ENCODE measurements around the gene KCNQ1.

Gene KCNQ1

GRCh38 chr11:2765491-2765890, 320.7 kb downstream of the KCNQ1 start:
- TF ChIP-seq PPARA (CRISPR knock-in tag; IDR thresholded peaks at IDR 0.05; ENCODE audit: borderline replicate concordance): no peak
- TF ChIP-seq ZC3H10 (CRISPR knock-in tag; IDR thresholded peaks at IDR 0.05): no peak
- no peak for TF ChIP-seq BACH2 (CRISPR knock-in tag; IDR thresholded peaks at IDR 0.05; ENCODE audit: borderline replicate concordance)
- TF ChIP-seq PATZ1 (CRISPR knock-in tag; IDR thresholded peaks at IDR 0.05; ENCODE audit: borderline replicate concordance): no peak
- no peak for TF ChIP-seq ZNF70 (CRISPR knock-in tag; IDR thresholded peaks at IDR 0.05)
- no peak for TF ChIP-seq ZNF8 (CRISPR knock-in tag; IDR thresholded peaks at IDR 0.05)
- TF ChIP-seq POU6F1 (CRISPR knock-in tag; IDR thresholded peaks at IDR 0.05; ENCODE audit: borderline replicate concordance, low read depth): no peak
- TF ChIP-seq TCF4 (CRISPR knock-in tag; IDR thresholded peaks at IDR 0.05; ENCODE audit: borderline replicate concordance): no peak
- TF ChIP-seq OSR1 (CRISPR knock-in tag; IDR thresholded peaks at IDR 0.05): no peak
- TF ChIP-seq ZFP3 (CRISPR knock-in tag; IDR thresholded peaks at IDR 0.05): no peak
- TF ChIP-seq TSHZ2 (CRISPR knock-in tag; IDR thresholded peaks at IDR 0.05): no peak

GRCh38 chr11:2766166-2766565, 321.4 kb downstream of the KCNQ1 start:
- TF ChIP-seq BACH2 (CRISPR knock-in tag; IDR thresholded peaks at IDR 0.05; ENCODE audit: borderline replicate concordance): no peak
- no peak for TF ChIP-seq CSDC2 (CRISPR knock-in tag; IDR thresholded peaks at IDR 0.05)
- TF ChIP-seq TOX (CRISPR knock-in tag; IDR thresholded peaks at IDR 0.05; ENCODE audit: borderline replicate concordance): no peak
- TF ChIP-seq GLIS3 (CRISPR knock-in tag; IDR thresholded peaks at IDR 0.05): no peak
- TF ChIP-seq CSRNP3 (CRISPR knock-in tag; IDR thresholded peaks at IDR 0.05): no peak
- no peak for TF ChIP-seq PPARA (CRISPR knock-in tag; IDR thresholded peaks at IDR 0.05; ENCODE audit: borderline replicate concordance)
- no peak for TF ChIP-seq CREB5 (CRISPR knock-in tag; IDR thresholded peaks at IDR 0.05; ENCODE audit: low read depth)
- TF ChIP-seq PATZ1 (CRISPR knock-in tag; IDR thresholded peaks at IDR 0.05; ENCODE audit: borderline replicate concordance): no peak
- ATAC-seq: no peak

More at GRCh38 chr11:2765491-2765890, 320.7 kb downstream of the KCNQ1 start:
- no peak for ATAC-seq

GRCh38 chr11:2767071-2767470, 322.3 kb downstream of the KCNQ1 start:
- no peak for TF ChIP-seq RARB (CRISPR knock-in tag; IDR thresholded peaks at IDR 0.05)
- TF ChIP-seq ESRRG (CRISPR knock-in tag; IDR thresholded peaks at IDR 0.05): no peak
- no peak for TF ChIP-seq ZFP3 (CRISPR knock-in tag; IDR thresholded peaks at IDR 0.05)
- TF ChIP-seq POU6F1 (CRISPR knock-in tag; IDR thresholded peaks at IDR 0.05; ENCODE audit: borderline replicate concordance, low read depth): no peak
- no peak for TF ChIP-seq BACH2 (CRISPR knock-in tag; IDR thresholded peaks at IDR 0.05; ENCODE audit: borderline replicate concordance)
- TF ChIP-seq TOX (CRISPR knock-in tag; IDR thresholded peaks at IDR 0.05; ENCODE audit: borderline replicate concordance): no peak
- TF ChIP-seq PATZ1 (CRISPR knock-in tag; IDR thresholded peaks at IDR 0.05; ENCODE audit: borderline replicate concordance): no peak
- no peak for TF ChIP-seq TCF4 (CRISPR knock-in tag; IDR thresholded peaks at IDR 0.05; ENCODE audit: borderline replicate concordance)
- no peak for TF ChIP-seq ZFP30 (CRISPR knock-in tag; IDR thresholded peaks at IDR 0.05)
- no peak for TF ChIP-seq ARNTL (CRISPR knock-in tag; IDR thresholded peaks at IDR 0.05; ENCODE audit: borderline replicate concordance, low read depth)
- no peak for ATAC-seq

All from SK-N-SH treated with all-trans-retinoic acid at 6 μM for 48 hours (cell line).